Measurements from ENCODE around the gene DYNC2H1.

- TF ChIP-seq CTCF (IDR thresholded peaks at IDR 0.05) (no peak), POLR2A (IDR thresholded peaks at IDR 0.05) (no peak)
Observed at GRCh38 chr11:103157542-103157941, 48.3 kb downstream of the DYNC2H1 start.
